GM12874 (cell line): ENCODE results near the gene BBIP1.

Source experiments
- CTCF ChIP-seq: IDR thresholded peaks from 2 replicates; pipeline ENCODE4 v1.5.1; 2011; ENCODE audit warnings: low read depth, mild to moderate bottlenecking, control low read depth, low read length, moderate library complexity; ENCODE audit not compliant: insufficient read depth

BBIP1 gene

GRCh38 chr10:110910138-110910537 lies 8.8 kb downstream of the BBIP1 start:
- no peak for TF ChIP-seq CTCF

DNA sequence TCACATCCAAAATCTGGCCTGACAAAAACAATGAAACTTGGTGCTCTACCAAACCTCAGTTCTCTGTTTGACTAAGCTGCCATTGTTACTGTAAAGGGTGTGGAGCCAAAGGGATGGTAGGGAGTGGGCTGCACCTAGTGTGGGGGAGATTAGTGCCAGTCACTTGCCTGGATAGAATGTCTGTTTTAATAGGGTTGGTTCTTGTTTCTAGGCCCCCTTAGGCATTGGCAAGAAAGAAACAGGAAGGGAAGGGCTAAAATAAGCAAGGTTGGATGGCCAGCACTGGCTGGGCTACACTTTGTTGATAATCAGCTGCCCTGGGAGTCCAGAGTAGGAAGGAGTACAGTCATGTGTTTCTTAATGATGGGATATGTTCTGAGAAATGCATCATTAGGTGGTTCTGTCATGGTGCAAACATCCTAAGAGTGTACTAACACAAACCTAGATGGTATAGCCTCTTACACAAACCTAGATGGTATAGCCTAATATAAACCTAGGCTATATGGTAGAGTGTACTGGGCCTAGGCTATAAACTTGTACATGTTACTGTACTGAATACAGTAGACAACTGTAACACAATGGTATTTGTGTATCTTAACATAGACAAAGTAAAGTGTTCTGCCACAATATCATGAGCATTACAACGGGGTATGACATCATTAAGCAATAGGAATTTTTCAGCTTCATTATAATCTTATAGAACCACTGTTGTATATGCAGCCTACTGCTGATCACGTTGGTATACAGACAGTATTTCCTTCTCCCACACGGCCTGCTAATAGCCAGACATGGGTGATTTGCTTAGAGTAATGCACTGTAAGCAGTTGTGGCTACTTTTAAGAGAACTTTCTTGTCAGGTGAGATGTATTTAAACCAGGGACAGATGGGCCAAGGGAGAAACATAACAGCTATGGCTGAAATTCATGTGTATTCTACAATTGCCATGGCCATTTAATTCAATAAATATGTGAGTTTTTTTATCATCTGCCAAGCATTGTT lies 15.4 kb downstream of the BBIP1 start:
- no peak for TF ChIP-seq CTCF

DNA sequence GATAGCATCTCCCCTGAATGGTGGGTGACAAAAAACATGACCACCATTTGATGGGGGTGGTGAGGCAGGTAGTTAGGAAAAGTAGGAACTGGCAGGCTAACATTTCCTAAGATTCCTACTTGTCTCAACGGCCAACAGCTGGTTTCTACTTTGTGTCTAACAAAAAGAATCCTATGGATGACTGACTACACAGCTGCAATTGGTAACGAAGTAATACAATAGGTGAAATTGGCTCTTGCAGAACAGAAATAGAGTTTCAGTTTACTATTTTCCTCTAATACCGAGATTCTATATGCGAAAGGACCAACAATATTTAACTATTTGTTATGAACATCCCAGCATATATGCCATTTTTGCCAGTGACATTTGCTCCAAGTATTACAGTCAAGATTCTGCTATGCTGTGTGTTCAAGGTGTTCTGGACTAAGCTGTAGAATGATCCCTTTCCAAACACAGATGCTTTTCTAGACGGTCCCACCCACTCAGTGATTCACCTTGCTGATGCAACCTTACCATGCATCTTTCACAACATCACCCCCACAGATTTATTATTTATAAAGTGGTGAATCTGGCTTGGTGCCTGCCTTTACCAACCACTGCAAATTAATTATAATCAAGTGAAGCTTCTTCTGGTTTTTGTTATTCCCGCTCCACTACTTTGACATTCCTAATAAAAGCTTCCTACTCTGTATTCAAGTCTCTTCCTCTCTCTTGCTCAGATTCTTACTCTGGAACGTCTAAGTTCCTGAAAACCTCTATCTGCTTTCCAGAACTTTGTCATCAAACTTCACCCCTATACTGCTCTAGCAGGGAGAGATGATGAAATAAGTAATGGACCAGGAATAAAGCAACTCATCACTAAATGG lies 16.8 kb downstream of the BBIP1 start:
- TF ChIP-seq CTCF, result no peak

DNA sequence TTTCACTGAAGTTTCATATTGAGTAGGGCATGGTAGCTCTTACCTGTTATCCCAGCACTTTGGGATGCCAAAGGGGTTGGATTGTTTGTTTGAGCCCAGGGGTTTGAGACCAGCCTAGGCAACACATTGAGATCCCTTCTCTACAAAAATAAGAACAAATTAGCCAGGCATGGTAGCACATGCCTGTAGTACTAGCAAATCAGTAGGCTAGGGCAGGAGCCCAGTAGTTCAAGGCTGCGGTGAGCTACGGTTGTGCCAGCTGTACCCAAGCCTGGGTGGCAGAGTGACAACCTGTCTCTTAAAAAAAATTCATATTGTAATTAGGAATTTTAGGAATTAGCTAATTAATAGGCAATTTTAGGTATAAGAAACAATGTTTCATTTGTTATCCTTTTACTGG lies 18.0 kb downstream of the BBIP1 start:
- TF ChIP-seq CTCF, result no peak

GRCh38 chr10:110898391-110898790 lies 20.6 kb downstream of the BBIP1 start:
- no peak for TF ChIP-seq CTCF

DNA sequence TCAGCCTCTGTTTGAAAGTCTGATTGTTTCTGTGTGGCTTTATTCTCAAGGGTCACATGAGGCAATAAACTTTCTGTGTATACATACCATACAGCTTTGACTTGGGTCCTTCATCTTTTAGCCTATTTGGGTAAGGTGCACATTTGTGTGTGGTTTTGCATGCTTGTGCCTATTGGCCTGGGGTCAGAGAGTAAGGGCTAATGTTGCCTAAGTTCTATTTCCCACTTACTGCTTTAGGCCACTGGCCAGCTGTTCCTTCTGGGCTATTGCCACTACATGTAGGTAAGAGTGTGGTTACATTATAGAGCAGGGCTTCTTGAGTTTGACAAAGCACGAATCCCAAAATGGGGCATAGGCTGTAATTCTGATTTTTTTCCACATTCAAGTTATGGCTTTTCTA lies 21.8 kb downstream of the BBIP1 start:
- no peak for TF ChIP-seq CTCF

- TF ChIP-seq CTCF, result no peak
Measured at GRCh38 chr10:110893559-110894179, 25.3 kb downstream of the BBIP1 start.
